HFF-Myc (cell line): ENCODE measurements around the gene LNPEP.

Experiments used
- DNase-seq: peaks from one replicate; pipeline ENCODE4 v3.0.0-alpha.2; 2011; ENCODE audit warnings: low read depth; ENCODE audit errors: extremely low read depth
- H3K4me3 ChIP-seq: replicated peaks from 2 replicates; pipeline ENCODE4 v1.5.1; 2011; ENCODE audit warnings: low read depth, mild to moderate bottlenecking, control low read depth, low read length
- CTCF ChIP-seq: IDR thresholded peaks from 2 replicates; pipeline ENCODE4 v1.5.1; 2012; ENCODE audit warnings: mild to moderate bottlenecking, low read depth, low read length, control low read depth; ENCODE audit errors: missing control alignments

The LNPEP gene

DNA sequence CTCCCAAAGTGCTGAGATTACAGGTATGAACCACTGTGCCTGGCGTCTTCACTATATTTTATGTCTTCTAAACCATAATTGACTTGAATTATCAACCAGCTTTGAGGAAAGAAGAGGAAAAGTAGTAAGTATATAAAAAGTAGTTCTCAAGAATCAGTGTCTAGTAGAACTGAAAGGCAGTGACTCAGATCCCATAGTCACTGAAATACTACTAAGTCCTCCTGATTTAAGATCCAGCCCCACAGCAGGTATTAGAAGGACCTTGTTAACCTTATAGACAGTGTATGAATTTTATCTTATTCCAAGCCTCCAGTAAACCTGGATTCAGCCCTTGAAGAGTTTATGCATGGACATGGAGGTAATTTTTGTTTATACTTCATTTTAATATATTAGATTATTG lies 31.5 kb downstream of the LNPEP start:
- DNase-seq, result no peak
- TF ChIP-seq CTCF, result no peak
- no peak overlapping the region for H3K4me3 ChIP-seq

DNA sequence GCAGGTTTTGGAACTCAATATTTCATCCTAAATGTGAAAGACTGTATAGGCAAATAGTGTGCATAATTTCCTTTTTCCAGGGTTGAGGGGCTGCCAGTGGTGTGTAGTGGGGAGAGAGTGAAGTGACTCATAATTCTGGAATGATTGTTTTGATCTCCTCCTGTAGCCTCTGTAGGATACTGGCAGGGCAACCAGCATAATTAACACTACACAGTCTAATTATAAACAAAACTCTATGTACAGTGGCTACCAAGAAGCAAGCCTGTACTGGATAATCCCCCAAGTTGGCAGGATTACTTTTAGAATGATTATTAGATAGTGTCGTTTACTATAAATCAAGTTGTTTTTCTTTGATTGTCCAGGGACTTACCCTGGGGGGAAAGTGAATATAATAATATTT lies 32.2 kb downstream of the LNPEP start:
- H3K4me3 ChIP-seq, result no peak overlapping the region
- TF ChIP-seq CTCF, result no peak
- peak; percentile 21 for DNase-seq

DNA sequence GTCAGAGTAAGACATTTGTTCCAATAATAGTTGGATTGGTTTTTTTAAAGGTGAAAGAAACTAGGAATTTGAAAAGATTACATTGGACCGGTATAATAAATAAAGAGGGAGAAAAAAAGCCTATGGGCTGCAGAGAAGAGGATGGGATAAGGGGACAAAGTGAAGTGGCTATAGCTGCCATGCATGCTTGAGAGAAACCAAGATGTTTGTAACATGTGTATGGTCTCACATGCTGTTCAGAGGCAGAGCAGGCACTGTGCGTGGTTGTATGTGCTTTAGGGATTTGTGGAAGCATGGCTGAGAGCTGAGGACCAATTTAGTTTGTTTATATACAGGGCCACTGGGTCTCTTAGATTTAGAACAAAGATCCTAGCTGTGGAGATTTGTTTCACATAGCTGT lies 32.7 kb downstream of the LNPEP start:
- H3K4me3 ChIP-seq, result no peak overlapping the region
- DNase-seq, result peak; percentile 12
- no peak for TF ChIP-seq CTCF

GRCh38 chr5:96969366-96969765 lies 33.5 kb downstream of the LNPEP start:
- no peak for TF ChIP-seq CTCF
- DNase-seq, result no peak
- H3K4me3 ChIP-seq, result no peak overlapping the region

- no peak overlapping the region for H3K4me3 ChIP-seq
- TF ChIP-seq CTCF, result no peak
- DNase-seq, result no peak
Observed at GRCh38 chr5:96972599-96973334, 36.9 kb downstream of the LNPEP start.

DNA sequence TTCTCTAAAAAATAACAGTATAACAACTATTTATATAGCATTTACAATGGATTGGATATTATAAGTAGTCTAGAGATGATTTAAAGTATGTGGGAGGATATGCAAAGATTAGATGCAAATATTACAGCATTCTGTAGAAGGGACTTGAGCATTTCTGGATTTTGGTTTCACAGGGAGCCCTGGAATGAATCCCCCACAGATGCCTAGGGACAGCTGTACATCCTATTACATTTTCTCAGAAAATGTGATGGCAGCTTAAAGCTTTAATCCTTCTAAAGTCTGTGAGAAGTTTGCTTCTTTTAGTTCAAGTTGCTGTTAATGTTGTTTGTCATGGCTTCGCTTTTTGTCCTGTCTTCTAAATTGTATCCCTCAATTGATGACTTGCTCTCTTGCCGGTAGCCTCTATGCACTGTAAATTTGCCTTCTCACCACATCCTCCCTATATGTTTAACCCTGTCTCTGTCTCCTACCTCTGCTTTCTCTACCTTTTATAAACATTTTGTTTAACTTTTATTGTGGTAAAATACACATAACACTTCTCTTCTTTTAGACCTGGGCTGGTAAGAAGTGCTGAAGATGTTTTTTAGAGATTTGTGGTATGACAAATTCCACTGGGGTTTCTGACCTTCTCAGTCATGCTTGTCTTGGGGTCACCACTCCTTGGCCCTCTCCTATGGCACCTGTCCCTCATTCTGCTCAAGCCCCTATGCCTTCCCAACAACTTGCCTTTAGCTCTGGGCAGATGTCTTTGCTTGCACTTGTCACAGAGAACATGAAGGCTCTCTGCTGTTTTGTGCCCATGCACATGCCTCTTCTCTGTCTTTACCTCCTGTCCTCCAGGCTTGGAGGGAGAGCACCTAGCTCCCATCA lies 37.9 kb downstream of the LNPEP start:
- no peak overlapping the region for H3K4me3 ChIP-seq
- no peak for DNase-seq
- TF ChIP-seq CTCF, result no peak
